ENCODE results near the gene RNF208.

RNF208 gene

GRCh38 chr9:137189297-137190295 is 32.4 kb downstream of the RNF208 start:
- DNase-seq: no peak

- DNase-seq: peak; percentile 91
Measured at GRCh38 chr9:137188490-137189296, 33.3 kb downstream of the RNF208 start, which contains the start of the genes ANAPC2 and SSNA1. ANAPC2 (minus strand) TSS chr9:137188560; CDS start chr9:137188532, 28 bp downstream. SSNA1 (plus strand) TSS chr9:137188676; CDS start chr9:137188727, 51 bp downstream.

DNA sequence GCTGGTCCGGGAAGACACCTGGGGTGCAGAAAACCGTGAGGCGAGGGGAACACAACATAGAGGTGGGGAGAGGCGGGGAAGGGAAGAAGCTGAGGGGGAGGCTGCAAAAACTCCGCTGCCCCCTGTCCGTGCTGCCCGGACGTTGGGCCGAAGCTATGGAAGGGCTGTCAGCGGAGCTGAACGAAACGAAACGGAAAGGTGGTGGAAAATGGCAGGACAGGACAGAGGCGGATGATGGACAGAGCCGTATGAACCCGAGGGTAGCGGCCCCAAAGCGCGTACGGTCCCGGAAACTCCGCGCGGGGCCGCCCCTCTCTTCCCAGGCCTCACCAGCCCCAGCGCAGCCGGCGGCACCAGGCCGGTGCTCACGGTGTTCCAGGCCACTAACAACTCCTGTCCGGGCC is 34.0 kb downstream of the RNF208 start:
- DNase-seq: no peak

DNA sequence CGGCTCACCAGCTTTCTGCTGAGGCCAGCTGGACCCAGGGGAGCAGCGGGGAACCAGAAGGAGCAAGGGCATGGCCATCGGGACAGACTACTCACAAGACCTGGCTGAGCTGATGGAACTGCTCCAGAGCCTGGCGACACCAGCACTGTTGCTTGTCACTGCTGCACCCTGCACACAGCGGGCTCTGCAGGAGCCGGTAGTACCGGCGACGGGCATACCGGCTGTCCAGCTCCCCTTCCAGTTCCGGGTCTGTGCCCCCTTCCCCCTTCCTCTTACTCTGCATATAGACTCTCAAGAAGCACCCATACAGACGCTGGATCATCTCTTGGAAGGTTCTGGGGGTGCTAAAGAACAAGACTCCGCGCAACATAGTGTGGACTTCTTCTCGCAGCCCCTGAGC is 34.7 kb downstream of the RNF208 start:
- DNase-seq: no peak

DNA sequence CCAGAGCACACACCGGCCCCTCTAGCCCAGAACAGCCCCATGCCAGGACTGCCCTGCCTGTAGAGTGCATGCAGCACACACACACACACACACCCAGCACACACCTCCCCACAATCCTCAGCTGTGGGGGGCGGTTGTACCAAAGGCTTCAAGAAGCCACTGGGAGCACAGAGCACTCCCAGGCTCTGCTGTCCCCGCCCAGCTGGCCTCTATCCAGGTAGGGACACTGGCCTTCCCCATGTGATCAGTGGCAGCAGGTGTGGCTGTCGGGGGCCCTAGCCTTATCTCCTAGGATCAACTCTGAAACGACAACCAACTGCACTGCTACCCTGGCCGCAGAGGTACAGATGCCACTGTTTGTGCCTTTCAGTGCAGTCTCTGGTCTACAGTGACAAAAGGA is 35.7 kb downstream of the RNF208 start:
- DNase-seq: no peak

GRCh38 chr9:137185921-137186320 is 36.1 kb downstream of the RNF208 start:
- DNase-seq: no peak

GRCh38 chr9:137184881-137185660 is 37.0 kb downstream of the RNF208 start:
- DNase-seq: no peak

GRCh38 chr9:137183980-137184595 is 38.0 kb downstream of the RNF208 start:
- no peak for DNase-seq

GRCh38 chr9:137182836-137183235 is 39.2 kb downstream of the RNF208 start:
- DNase-seq: no peak

GRCh38 chr9:137181680-137182079 is 40.4 kb downstream of the RNF208 start:
- no peak for DNase-seq

GRCh38 chr9:137180491-137180890 is 41.5 kb downstream of the RNF208 start:
- no peak for DNase-seq

DNA sequence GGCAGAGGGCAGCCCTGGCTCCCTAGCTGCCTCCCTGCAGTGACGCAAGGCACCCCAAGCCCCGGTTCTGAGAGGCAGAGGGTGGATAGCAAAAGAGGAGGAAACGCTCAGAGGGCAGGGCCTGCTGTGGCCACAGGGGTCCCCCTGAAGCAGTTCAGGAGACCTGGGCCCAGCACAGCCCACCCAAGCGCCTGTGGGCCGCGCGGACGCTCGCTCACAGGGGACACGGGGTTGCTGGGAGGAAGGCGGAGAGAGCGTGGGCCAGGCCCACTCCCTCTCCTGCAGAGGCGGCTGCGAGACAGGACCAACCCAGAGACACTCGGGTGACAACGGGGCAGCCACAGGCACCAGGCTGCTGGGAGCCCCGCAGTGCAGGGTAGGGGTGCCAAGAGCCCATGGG is 42.3 kb downstream of the RNF208 start:
- DNase-seq: no peak

DNA sequence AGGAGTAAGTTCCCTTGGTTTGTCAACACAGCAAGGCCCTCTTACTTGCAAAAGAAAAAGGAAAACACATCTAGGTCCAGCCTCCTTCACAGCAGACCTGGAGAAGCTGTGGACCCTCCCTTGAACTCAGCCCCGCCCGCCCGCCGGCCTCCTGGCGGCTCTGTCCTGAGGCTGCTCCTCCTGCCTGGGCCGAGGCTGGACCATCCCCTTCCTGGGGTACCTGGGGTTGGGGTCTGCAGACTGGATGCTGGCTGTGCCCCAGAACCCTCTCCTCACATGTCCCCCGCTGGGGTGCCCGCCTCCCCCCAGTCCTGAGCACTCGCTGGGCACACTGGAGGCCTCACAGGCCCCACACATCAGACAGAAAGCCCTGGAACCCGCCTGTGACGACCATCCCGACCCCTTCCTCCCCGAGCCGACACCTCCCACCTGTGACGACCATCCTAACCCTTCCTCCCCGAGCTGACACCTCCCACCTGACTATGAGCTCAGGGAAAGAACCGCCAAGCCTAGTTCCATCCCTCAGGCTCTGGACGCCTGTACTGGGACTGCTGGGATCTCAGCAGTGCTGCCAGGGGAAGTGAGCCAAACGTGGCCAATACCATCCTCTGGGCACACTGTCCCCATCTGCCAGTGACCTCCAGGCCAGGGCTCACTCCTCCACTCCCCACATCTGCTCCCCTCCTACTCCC is 43.0 kb downstream of the RNF208 start:
- DNase-seq: no peak

DNA sequence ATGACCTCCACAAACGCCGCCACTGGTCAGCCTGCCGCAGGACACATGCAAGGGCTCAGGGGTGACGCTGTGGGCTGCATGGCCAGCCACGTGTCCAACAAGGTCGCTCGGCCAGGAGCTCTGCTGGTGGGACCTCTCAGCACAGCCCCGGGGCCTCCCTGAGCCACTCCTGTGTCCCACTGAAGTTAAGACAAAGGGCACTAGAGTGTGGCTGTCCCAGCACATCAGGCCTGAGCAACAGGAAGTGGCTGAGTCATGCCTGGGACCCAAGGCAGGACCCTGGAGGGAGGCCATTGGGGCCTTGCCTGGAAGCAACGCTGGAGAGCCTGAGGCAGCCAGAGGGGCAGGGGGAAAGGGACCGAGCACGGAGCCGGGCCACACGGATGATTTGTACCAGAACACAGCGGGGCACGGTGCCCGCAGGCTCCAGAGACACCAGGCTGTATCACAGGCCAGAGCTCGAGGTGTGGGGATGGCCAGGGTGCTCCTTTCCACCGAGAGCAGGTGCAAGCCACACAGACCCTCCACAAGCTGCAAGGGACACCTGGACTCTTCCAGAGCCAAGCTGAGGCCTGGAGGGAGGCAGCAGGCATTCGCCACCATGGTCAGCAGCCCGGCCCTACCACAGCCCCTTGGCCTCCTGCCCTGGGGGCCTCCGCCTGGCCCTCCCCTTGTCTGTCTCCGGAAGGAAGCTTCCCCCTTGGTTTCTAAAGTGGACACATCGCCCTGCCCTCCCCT is 43.7 kb downstream of the RNF208 start:
- DNase-seq: no peak

DNA sequence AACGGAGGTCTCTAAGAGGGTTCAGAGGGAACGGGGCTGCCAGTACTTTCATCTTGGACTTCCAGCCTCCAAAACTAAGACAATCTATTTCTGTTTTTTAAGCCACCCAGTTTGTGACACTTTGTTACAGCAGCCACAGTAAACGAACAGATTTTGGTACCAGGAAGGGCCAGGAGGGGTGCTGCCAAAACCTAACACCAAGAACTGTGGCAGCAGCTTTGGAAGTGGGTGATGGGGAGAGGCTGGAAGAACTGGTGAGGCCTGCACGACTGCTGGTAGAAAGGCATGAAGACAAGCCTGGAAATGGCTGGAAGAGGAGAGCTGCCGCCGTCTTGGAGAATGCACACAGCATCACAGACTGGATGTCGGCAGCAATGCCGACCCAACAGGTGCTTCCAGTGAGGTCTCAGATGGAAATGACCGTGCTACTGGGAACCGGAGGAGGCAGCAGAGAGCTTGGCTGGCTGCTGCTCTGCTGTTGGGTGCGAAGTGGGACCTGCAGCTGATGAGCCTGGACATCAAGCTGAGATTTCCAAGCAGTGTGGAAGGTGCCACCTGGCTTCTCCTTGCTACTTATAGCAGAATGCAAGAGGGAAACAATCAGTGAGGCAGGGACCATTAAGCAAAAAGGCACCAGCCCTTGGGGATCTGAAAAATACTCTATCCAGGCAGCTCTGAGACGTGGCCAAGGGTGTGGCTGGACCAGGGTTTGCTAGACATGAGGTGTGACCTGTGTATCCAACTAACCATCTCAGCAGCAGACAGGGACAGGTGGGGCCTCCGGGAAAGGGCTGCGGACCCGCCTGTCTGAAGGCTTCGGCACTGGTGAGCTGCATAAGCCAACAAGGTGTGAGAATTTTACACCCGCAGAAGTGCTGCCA is 45.5 kb downstream of the RNF208 start:
- no peak for DNase-seq

DNA sequence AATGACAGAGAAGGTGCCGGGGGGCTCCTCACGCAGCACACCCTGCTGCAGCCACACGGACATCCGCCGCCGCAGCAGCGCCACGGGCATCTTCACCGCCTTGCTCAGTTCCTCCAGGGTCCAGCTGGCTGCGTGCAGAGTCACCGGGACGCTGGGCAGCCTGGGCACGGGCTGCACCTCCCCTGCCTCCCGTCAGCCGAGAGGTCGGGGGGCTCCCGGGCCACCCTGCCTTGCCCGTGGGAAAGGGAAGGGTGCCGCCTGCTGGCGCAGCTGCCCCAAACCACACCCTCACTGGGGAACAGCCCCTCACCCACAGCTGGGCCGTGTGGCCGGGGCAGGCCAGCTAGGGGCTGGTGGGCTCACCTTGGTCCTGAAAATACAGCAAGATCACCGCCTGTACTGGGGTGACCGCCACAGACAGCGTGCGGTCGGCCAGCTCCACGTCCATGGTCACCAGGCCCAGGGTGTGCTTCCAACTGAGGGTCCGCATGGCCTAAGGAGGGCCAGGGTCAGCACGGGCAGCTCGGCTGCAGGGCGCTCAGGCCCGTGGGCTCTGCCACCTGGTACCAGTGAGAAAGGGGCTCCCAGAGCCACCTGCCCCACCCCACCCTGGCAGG is 46.6 kb downstream of the RNF208 start:
- no peak for DNase-seq

DNA sequence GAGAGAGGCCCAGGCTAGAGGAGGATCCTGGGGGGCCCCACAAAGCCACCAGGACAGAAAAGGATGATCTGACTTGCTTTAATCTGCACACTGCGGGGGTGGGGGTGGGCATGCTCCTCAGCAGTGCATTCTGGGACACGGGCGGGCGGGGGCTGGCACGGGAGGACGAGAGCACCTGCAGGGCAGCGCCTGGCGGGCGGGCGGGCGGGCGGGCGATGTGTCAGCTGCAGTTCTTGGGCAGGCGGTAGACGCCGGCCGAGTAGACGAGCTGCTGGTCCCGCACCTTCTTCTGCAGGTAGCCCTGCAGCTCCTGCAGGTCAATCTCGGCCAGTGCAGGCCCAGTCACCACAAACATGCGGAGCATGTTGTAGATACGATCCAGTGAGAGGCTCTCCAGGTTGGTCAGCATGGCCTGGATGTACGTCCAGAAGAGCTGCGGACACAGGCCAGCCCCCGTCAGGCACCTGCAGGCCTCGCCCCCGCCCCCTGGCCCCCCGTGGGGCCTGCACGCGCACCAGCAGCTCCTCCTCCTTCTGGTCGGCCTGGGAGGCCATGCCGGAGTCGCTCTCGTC is 47.2 kb downstream of the RNF208 start:
- DNase-seq: no peak

GRCh38 chr9:137173796-137174664 is 48.0 kb downstream of the RNF208 start:
- no peak for DNase-seq

Data from NCI-H226 (cell line).